Activated CD8-positive, alpha-beta T cell treated with anti-CD3 and anti-CD28 coated beads, Interleukin-2, amount 10 ng/mL, durations not matched to agents 7 days and 5 days (primary cell): ENCODE measurements around the gene DRAP1. TPM values are rescaled to one million over a fixed set of nuclear protein-coding genes. Genes with fewer than 3 reads are reported as not detected.

Experiments used
- ATAC-seq: fragments of 150-1000 bp; cut with Tn5 transposase; one replicate; pipeline ENCODE4 v1.10.0; 2021; ENCODE audit warnings: moderate library complexity
- CTCF ChIA-PET: fragments of 350-600 bp; sonication (Branson Sonifier 250); formaldehyde crosslinking; loops from one replicate; lab custom pipeline; 2021; ENCODE audit warnings: antibody characterized with exemption; lab: Charles Lee
- POLR2A ChIA-PET: fragments of 350-600 bp; sonication (Branson Sonifier 250); formaldehyde crosslinking; loops from one replicate; lab custom pipeline; 2021; ENCODE audit warnings: antibody characterized with exemption; lab: Charles Lee
- DNase-seq: peaks from one replicate; pipeline ENCODE4 v3.0.0-alpha.2; 2020
- H3K27ac Mint-ChIP-seq: one replicate; pipeline ENCODE4 v1.8.0; 2021; ENCODE audit warnings: mild to moderate bottlenecking, mixed read lengths
- H3K27me3 Mint-ChIP-seq: one replicate; pipeline ENCODE4 v1.8.0; 2021; ENCODE audit warnings: low read depth, mixed read lengths
- H3K36me3 Mint-ChIP-seq: one replicate; pipeline ENCODE4 v1.8.0; 2021; ENCODE audit warnings: low read depth, mixed read lengths
- H3K4me1 Mint-ChIP-seq: one replicate; pipeline ENCODE4 v1.8.0; 2021; ENCODE audit warnings: low read depth, mixed read lengths
- H3K4me3 Mint-ChIP-seq: one replicate; pipeline ENCODE4 v1.8.0; 2021; ENCODE audit warnings: mild to moderate bottlenecking, mixed read lengths
- H3K9me3 Mint-ChIP-seq: one replicate; pipeline ENCODE4 v1.8.0; 2022; ENCODE audit warnings: mixed read lengths; ENCODE audit not compliant: insufficient read depth
- total RNA-seq, 2 experiments: library from RNA; stranded (reverse); gene quantifications; one replicate each; pipeline ENCODE4 v1.2.3, GENCODE V29; 2021

DRAP1 gene
- total RNA-seq, 2 experiments from 2014 or later = 219 to 240 TPM

- Mint-ChIP-seq H3K4me3 (peak within 1 kb of the TSS; percentile 94), H3K27ac (peak within 1 kb of the TSS; percentile 91), H3K9me3 (no peaks in the 10 kb centered on the region), H3K27me3 (no peaks in the 10 kb centered on the region), H3K36me3 (peaks cover 39% of the 10 kb centered on the region), H3K4me1 (peaks cover 44% of the 10 kb centered on the region)
- CTCF ChIA-PET = interaction anchor here (0.6 to 2.1 kb wide), 8 partner anchors 9 to 126 kb away, joined by 3 to 22 read pairs (median 6); partner anchors contain the start of genes CCDC85B, FIBP and FOSL1
- DNase-seq = no peak
- peak; percentile 65 for ATAC-seq
- POLR2A ChIA-PET = interaction anchor here (0.6 to 2.3 kb wide), 10 partner anchors 9 to 59 kb away, joined by 3 to 18 read pairs (median 3); partner anchors contain the start of gene CCDC85B
Measured at GRCh38 chr11:65918211-65919140, 750 bp upstream of the DRAP1 start, which contains the start of gene C11orf68. TSS of gene C11orf68 (minus strand) at chr11:65919062. CDS start at chr11:65919031, 31 bp downstream.

DNA sequence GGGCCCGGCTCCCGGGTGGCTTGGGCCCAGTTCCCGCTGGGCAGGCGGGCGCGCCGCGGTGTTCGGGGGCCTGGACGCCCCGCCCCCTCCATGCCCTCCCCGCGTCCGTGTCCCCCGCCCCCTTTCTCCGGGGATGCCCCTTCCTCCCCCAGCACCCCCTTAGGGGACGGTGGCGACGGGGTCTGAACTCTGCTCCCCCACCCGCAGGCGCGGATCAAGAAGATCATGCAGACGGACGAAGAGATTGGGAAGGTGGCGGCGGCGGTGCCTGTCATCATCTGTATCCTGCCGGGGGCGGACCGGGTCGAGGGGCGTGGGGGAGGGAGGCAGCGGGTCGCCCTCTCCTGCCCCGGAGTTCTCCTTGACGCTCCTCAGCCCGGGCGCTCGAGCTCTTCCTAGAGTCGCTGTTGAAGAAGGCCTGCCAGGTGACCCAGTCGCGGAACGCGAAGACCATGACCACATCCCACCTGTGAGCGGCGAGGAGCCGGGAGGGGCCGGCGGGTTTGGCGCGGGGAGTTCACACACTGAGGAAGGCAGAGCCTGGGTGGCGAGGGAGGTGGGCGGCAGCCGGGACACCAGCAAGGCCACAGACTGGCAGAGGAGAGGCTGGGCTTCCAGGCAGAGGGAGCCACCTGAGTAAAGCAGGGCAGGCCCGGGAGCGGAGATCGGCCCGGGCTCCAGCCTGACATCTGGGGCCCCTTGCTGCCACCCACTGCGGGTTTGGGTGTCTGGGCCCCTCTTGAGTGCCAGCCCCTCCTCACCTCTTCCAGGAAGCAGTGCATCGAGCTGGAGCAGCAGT lies 546 bp downstream of the DRAP1 start:
- Mint-ChIP-seq H3K27ac (peak overlapping the region; percentile 91), H3K4me3 (peak overlapping the region; percentile 94), H3K4me1 (peaks cover 44% of the 10 kb centered on the region), H3K36me3 (peaks cover 46% of the 10 kb centered on the region), H3K9me3 (no peaks in the 10 kb centered on the region), H3K27me3 (no peaks in the 10 kb centered on the region)
- ChIA-PET POLR2A (interaction anchor here (0.9 to 1.4 kb wide), 4 partner anchors 12 to 60 kb away, joined by 3 to 5 read pairs (median 3); partner anchors contain the start of genes CCDC85B and FIBP), CTCF (interaction anchor here (1.2 to 1.7 kb wide), 2 partner anchors 17 to 32 kb away, joined by 3 to 6 read pairs; partner anchors contain the start of gene FIBP)
- peak; percentile 52 for ATAC-seq
- peak; percentile 71 for DNase-seq

DNA sequence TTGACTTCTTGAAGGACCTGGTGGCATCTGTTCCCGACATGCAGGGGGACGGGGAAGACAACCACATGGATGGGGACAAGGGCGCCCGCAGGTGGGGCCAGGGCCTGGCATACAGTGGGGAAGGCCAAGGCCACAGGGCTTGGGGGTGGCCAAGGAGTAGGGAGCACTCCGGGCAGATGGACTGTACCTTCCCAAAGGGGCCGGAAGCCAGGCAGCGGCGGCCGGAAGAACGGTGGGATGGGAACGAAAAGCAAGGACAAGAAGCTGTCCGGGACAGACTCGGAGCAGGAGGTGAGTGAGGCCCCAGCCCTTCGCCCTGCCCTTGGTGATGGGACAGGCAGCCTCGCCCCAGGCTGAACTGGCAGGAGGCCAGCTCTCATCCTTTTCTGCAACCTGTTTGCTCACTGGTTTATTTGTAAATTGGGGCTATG lies 1.2 kb downstream of the DRAP1 start:
- H3K36me3 Mint-ChIP-seq = peaks cover 47% of the 10 kb centered on the region
- peak overlapping the region; percentile 94 for H3K4me3 Mint-ChIP-seq
- POLR2A ChIA-PET = interaction anchor here (0.9 to 1.4 kb wide), 4 partner anchors 11 to 61 kb away, joined by 3 to 5 read pairs (median 3); partner anchors contain the start of genes CCDC85B and FIBP
- peaks cover 46% of the 10 kb centered on the region for H3K4me1 Mint-ChIP-seq
- H3K27me3 Mint-ChIP-seq = no peaks in the 10 kb centered on the region
- CTCF ChIA-PET = interaction anchor here (1.2 to 1.7 kb wide), 2 partner anchors 16 to 33 kb away, joined by 3 to 6 read pairs; partner anchors contain the start of gene FIBP
- ATAC-seq (no peak), DNase-seq (no peak)
- no peaks in the 10 kb centered on the region for H3K9me3 Mint-ChIP-seq
- H3K27ac Mint-ChIP-seq = peak overlapping the region; percentile 91

DNA sequence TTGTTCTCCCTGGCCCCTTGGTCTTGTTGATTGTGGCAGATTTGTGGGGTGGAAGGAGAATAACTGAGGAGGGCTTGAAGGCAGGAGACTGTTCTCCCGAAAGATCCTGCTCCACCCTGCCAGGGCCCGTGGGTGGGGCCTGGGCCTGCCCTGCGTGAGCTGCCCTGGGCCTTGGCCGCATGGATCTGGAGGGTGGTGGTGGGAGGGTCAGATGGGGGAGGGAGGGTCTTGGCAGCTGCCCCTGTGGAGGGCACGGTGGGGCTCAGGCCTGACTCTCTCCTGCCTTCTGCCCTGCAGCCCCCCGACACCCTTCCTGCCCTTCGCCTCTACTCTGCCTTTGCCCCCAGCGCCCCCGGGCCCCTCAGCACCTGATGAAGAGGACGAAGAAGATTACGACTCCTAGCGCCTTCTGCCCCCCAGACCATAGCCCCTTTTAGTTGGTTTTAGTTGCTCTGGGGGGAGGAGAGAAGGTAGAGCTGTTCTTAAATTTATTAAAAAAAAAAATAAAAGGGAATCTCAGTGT lies 1.9 kb downstream of the DRAP1 start:
- H3K36me3 Mint-ChIP-seq = peaks cover 47% of the 10 kb centered on the region
- POLR2A ChIA-PET = interaction anchor here (0.7 to 1.0 kb wide), 2 partner anchors 31 kb away, joined by 3 read pairs; partner anchors contain the start of gene CCDC85B
- H3K27ac Mint-ChIP-seq = peak overlapping the region; percentile 91

DNA sequence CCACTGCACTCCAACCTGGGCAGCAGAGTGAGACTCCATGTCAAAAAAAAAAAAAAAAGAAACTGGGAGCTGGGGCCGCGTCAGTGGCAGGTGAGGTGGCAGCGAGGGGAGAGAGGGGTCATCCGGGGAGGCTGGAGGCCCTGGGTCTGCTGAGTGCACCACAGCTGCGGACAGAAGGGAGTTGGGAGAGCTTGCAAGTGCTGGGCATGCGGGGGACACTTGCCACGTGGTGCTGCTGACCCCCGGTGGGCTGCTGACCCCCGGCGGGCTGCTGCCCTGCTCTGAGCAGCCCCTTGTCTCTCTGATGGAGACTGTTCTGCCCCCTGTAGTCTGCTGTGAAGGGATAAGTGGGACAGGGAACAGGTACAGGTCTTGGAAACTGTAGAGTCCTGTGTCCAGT lies 2.6 kb downstream of the DRAP1 start:
- ChIA-PET CTCF (interaction anchor here (1.1 to 2.4 kb wide), 2 partner anchors 33 to 37 kb away, joined by 7 to 10 read pairs; partner anchors contain the start of gene FIBP), POLR2A (interaction anchor here (0.7 to 1.2 kb wide), 2 partner anchors 11 to 32 kb away, joined by 3 to 4 read pairs; partner anchors contain the start of gene CCDC85B)
- Mint-ChIP-seq H3K9me3 (no peaks in the 10 kb centered on the region), H3K27ac (peak overlapping the region; percentile 61), H3K27me3 (no peaks in the 10 kb centered on the region), H3K36me3 (peaks cover 40% of the 10 kb centered on the region), H3K4me3 (peak overlapping the region; percentile 43), H3K4me1 (peaks cover 41% of the 10 kb centered on the region)
- ATAC-seq (no peak), DNase-seq (no peak)

More for the DNA sequence above, 1.9 kb downstream of the DRAP1 start:
- Mint-ChIP-seq H3K27me3 (no peaks in the 10 kb centered on the region), H3K4me3 (peak overlapping the region; percentile 94), H3K4me1 (peaks cover 45% of the 10 kb centered on the region), H3K9me3 (no peaks in the 10 kb centered on the region)
- CTCF ChIA-PET = interaction anchor here (1.2 to 2.4 kb wide), 3 partner anchors 15 to 36 kb away, joined by 3 to 10 read pairs (median 6); partner anchors contain the start of gene FIBP
- DNase-seq = no peak
- no peak for ATAC-seq

- no peaks in the 10 kb centered on the region for H3K9me3 Mint-ChIP-seq
- POLR2A ChIA-PET = interaction anchor here (0.9 to 1.2 kb wide), 3 partner anchors 8 to 45 kb away, joined by 4 read pairs; no protein-coding TSS in a partner anchor
- ATAC-seq = no peak
- CTCF ChIA-PET = interaction anchor here (0.7 to 2.4 kb wide), 3 partner anchors 32 to 38 kb away, joined by 4 to 10 read pairs (median 7); partner anchors contain the start of genes CCDC85B and FIBP
- peak overlapping the region; percentile 71 for H3K27ac Mint-ChIP-seq
- peak overlapping the region; percentile 43 for H3K4me3 Mint-ChIP-seq
- no peak for DNase-seq
- no peaks in the 10 kb centered on the region for H3K27me3 Mint-ChIP-seq
- peaks cover 37% of the 10 kb centered on the region for H3K36me3 Mint-ChIP-seq
- H3K4me1 Mint-ChIP-seq = peaks cover 42% of the 10 kb centered on the region
Measured at GRCh38 chr11:65922565-65922964, 3.3 kb downstream of the DRAP1 start.

DNA sequence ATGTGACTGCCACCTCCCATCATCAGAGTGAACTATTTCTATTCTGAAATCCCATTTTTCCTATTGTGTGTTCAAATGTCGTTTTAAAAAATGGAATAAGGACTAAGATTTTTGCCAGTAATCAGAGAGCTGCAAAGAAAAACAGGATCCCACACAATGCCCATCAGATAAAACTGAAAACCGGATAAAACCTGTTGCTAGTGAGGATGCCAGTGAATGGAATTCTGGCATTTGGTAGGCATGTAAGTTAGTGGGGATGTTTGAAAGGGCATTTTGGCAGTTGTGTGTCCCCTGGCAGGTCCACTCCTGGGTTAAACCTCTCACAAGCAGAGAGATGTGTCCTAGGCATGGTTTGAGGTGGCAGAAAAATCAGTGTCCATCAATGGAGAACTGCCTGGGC lies 6.2 kb downstream of the DRAP1 start:
- no peaks in the 10 kb centered on the region for H3K27me3 Mint-ChIP-seq
- ChIA-PET CTCF (interaction anchor here (4.3 kb wide), 1 partner anchor 36 kb away, joined by 33 read pairs; the partner anchor contains the start of genes CCDC85B and FIBP), POLR2A (interaction anchor here (0.6 to 0.9 kb wide), 2 partner anchors 10 to 11 kb away, joined by 3 read pairs; no protein-coding TSS in a partner anchor)
- peaks cover 58% of the 10 kb centered on the region for H3K4me1 Mint-ChIP-seq
- ATAC-seq (no peak), DNase-seq (no peak)
- peaks cover 40% of the 10 kb centered on the region for H3K36me3 Mint-ChIP-seq
- H3K27ac Mint-ChIP-seq = peak overlapping the region; percentile 37
- H3K9me3 Mint-ChIP-seq = no peaks in the 10 kb centered on the region
- H3K4me3 Mint-ChIP-seq = no peak overlapping the region

DNA sequence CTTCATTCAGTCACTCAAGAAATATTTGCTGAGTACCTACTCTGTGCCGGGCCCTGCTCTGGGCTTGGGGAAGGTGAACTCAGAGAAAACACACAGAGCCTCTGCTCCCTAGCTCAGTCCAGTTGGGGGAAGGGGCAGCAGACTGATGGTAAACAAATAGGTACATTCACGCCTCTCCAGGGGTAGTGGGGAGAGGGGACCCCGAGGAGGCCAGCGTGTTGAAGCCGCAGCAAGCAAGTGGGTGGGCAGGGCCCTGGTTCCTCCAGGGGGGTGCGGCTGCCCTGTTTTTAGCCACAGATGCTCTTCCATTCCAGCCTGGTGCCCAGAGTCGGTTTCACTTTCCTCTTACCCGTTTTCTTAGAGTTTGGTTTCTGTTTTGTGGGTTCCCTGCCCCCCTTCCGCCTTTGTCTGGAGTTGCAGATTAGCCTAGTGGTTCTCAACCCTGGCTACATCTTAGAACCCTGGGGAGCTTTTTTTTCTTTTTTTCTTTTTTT lies 8.7 kb downstream of the DRAP1 start:
- ChIA-PET POLR2A (interaction anchor here (0.6 to 1.3 kb wide), 18 partner anchors 9 to 118 kb away, joined by 3 to 7 read pairs (median 3); partner anchors contain the start of genes BANF1, C11orf68, CCDC85B and CFL1), CTCF (interaction anchor here (0.9 to 4.3 kb wide), 10 partner anchors 15 to 216 kb away, joined by 3 to 33 read pairs (median 4); partner anchors contain the start of genes CCDC85B, FIBP, KAT5 and MUS81)
- Mint-ChIP-seq H3K27ac (peak overlapping the region; percentile 96), H3K36me3 (peaks cover 25% of the 10 kb centered on the region), H3K27me3 (no peaks in the 10 kb centered on the region), H3K4me1 (peaks cover 61% of the 10 kb centered on the region), H3K4me3 (peak overlapping the region; percentile 73), H3K9me3 (no peaks in the 10 kb centered on the region)
- DNase-seq = peak; percentile 93
- peak; percentile 89 for ATAC-seq

GRCh38 chr11:65928667-65929066 lies 9.4 kb downstream of the DRAP1 start:
- Mint-ChIP-seq H3K4me1 (peaks cover 62% of the 10 kb centered on the region), H3K9me3 (no peaks in the 10 kb centered on the region), H3K27ac (peak overlapping the region; percentile 96), H3K4me3 (peak overlapping the region; percentile 73), H3K27me3 (no peaks in the 10 kb centered on the region), H3K36me3 (peaks cover 18% of the 10 kb centered on the region)
- ChIA-PET POLR2A (interaction anchor here (0.7 to 1.3 kb wide), 11 partner anchors 11 to 119 kb away, joined by 3 to 7 read pairs (median 3); partner anchors contain the start of genes BANF1, C11orf68, CCDC85B and EIF1AD), CTCF (interaction anchor here (0.6 to 4.3 kb wide), 13 partner anchors 14 to 217 kb away, joined by 3 to 33 read pairs (median 4); partner anchors contain the start of genes CCDC85B, FIBP, KAT5 and MUS81)
- DNase-seq (peak; percentile 41), ATAC-seq (peak; percentile 10)
